Measurements from ENCODE around the gene ZNF559.

- no peak for TF ChIP-seq CTCF (IDR thresholded peaks at IDR 0.05)
- no peak for TF ChIP-seq EP300 (IDR thresholded peaks at IDR 0.05)
- TF ChIP-seq POLR2A (IDR thresholded peaks at IDR 0.05): no peak
- TF ChIP-seq POLR2AphosphoS5 (IDR thresholded peaks at IDR 0.05): no peak
These were observed 29.0 kb downstream of the ZNF559 start for GRCh38 chr19:9353011-9353410.
